Activated CD8-positive, alpha-beta memory T cell treated with anti-CD3 and anti-CD28 coated beads, Interleukin-2, amount 50 U/mL, for 1 hour (primary cell): ENCODE measurements around the gene GRID1.

Experiments used
- DNase-seq: peaks from one replicate; pipeline ENCODE4 v3.0.0-alpha.2; 2020; ENCODE audit errors: extremely low read depth

Gene GRID1

GRCh38 chr10:86370006-86370585 is 3.5 kb upstream of the GRID1 start:
- DNase-seq, result no peak

- no peak for DNase-seq
Observed at GRCh38 chr10:86368987-86369386, 2.4 kb upstream of the GRID1 start.

- no peak for DNase-seq
Observed at GRCh38 chr10:86368046-86368445, 1.5 kb upstream of the GRID1 start.

GRCh38 chr10:86367152-86367951 is 757 bp upstream of the GRID1 start:
- no peak for DNase-seq

GRCh38 chr10:86366902-86367151 is 232 bp upstream of the GRID1 start:
- no peak for DNase-seq

- DNase-seq, result no peak
Observed at GRCh38 chr10:86365346-86366032, 1.1 kb downstream of the GRID1 start.

DNA sequence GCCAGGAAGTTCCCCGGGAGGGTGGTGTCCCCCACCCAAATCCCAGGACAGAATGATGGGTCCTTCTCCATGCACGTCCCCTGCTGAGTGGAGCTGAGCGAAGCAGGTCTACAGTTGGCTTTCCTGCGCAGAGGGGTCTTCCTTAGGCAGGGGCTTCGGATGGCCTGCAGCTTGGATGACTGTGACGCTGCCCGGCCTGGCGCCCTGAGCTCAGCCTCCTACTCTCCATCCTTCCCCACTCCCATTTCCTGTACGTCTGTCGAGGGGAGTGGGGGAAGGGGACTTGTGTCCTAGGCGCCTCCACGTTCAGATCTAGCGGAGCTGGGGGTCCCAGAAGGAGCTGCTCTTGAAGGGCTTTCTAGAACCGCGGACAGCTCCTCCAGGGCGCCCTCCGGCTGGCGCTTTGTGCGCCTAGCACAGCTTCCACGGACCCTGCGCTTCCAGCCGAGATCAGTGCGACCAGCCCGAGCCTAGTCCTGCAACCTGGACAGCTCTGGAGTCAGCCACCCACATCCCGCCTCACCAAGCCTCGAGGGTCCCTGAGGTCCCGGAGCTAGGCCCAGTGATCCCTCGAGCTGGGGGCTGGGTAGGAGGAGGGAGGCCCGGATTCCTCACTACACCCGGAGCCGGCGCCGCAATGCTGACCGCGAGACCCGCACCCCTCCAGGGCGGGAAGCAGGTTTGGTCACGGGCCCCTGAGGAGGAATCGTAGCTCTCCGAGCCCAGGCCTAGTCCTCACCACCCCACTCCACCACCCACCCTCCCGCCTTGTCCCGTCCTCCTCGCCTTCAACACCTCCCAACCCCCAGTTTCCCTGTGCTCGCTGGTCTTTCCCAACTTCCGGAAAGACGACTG is 1.9 kb downstream of the GRID1 start:
- no peak for DNase-seq

DNA sequence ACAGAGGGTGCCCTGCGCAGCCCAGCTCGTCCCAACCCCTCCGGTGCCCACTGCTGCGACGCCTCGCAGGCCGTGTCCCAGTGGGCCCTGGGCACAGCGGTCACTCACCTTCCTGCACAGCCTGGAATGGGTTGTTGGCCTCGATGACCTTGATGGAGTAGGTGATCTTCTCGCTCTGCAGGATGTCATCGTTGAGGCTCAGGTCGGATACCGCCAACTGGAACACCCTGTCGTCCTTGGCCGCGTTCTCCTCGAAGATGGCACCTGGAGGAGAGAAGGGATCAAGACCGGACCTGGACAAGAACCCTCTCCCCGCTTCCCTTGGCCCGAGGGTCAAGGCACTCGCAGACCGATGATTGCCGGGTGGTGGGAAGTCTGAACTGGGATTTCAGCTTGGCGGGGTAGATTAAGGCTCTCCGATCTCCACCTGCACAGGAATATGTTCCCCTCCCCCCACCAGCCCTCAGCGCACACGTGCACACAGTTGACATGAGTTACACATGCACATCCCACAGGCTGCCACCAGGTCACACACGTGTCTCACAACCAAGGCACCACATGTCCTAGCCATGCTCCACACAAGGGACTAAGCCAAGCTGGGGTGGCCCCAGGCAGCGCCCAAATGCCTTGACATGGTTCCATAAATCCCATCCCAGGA is 2.6 kb downstream of the GRID1 start:
- no peak for DNase-seq

DNA sequence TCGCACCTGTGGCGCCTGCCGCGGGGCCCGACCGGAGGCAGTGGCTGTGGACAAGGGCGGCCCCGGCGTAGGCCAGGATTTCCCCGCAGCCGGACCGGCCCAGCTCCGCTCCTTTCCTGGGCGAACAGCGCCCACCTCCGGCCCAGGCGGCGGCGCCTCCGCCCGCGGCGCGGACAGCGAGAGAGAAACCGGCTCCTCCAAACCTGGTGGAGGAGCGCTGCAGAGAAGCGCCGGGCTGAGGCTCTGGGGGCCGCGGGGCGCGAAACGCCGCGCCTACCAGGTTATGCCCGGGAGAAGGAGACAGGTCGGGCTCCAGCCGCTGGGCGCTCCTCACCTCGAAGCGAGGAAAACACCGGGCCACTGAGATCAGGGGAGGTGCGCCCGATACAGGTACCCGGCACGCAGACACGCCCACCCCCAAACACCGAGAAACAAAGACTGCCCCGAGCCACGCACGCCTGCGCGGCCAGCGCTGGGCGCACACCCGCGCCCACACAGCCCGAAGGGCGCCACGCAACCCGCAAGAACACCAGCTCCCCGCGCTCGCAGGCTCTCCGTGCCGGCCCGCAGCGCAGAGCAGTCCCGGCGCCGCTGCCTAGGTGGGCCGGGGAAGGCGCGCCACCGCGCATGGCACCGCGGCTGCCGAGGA is 3.3 kb downstream of the GRID1 start:
- no peak for DNase-seq

- DNase-seq, result no peak
Observed at GRCh38 chr10:86362586-86363183, 3.9 kb downstream of the GRID1 start.

DNA sequence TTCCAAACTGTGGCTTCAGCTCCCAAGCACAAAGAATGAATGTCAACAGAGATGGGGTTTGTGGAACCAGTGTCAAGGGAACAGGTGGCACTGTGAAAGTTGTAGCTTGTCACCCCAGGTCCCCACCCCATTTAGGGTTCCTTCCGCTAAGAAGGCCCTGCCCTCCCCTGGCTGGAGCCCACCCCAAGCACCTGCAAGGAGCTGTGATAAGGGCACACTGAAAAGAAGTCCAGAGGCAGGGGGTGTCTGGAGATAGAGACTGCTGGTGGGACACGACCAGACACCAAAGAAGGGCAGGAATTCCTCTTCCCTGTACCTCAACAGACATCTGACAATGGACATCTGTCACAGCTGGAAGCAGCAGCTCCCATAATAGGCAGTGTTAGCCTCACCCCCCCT is 4.5 kb downstream of the GRID1 start:
- DNase-seq, result no peak

DNA sequence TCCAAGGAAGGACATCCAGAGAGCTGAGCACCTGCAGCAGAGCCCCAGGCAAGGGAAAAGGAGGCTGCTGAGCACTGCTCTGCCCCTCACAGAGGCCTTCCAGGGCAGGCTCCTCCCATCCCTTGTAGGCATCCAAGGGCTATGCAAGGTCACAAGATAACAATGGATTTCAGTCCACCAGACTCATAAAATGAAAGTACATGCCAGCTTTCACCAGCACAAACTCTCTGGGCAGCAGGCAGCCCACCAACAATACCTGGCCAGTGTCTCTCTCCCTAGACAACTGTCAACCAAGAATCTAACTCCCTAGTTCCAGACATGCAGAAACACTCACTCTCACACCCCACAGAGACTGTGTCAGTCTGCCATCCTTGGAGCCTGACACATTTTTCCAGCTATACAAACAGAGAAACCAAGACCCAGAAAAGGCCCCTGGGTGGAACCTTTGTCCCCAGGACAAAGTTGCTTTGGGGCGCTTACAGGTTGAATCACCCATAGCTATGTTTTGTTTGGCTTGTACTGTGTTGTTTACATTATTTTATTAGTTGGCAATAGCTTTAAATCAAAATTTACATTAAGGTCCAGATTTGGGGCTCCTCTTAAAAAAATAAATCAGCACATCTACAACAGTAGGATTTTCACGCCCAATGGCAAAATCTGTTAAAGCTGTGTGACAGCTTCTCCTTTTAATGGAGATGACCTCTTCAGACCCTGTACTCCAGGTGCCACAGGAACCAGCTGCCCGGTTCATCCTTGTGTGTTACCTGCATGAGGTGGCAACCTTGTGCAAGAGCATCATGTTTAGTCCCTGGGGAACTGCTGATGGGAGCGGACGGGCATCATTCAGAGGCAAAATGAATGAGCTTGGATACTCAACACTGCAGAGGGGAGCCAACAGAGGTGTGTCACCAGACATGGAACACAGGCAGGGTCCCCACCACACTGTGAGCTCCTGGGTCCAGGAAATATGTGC is 5.2 kb downstream of the GRID1 start:
- DNase-seq, result no peak

DNA sequence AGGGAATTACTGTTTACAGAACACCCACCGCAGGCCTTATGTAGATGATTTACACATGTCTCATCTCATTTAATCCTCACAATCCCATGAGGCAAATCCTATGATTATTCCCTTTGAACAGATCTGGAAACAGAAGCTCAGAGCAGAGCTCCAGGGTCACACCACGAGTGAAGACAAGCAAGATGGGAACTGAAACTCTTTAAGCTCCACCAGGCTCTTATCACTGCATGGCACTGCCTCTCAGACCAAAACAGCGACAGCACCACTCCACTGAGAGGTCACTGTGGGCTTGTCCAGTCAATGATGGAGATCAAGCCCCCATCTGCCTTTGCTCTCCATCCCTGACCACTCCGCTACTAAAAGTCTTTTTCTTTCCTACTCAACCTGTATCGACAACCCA is 5.9 kb downstream of the GRID1 start:
- no peak for DNase-seq

- DNase-seq, result no peak
Observed at GRCh38 chr10:86359954-86360353, 6.6 kb downstream of the GRID1 start.

DNA sequence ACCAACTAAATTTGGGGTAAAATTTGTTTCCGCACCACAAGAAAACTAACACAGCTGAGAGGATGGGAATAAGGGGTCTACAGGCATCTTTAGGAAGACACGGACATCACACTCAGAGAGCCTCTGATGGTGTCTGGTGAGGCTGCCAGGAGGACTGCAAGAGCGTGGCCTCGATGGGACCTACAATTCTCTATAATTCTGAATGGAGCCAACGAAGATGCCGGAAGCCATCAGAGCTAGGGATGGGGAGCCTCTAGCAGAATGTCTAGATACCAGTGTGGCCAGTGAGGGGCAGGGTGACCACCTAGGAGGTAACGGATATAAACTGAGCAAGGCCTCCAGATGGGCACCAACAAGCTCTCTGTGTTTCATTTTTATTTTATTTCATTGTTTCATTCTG is 7.5 kb downstream of the GRID1 start:
- DNase-seq, result no peak

- DNase-seq, result no peak
Observed at GRCh38 chr10:86357676-86358075, 8.9 kb downstream of the GRID1 start.

GRCh38 chr10:86357041-86357440 is 9.6 kb downstream of the GRID1 start:
- no peak for DNase-seq

DNA sequence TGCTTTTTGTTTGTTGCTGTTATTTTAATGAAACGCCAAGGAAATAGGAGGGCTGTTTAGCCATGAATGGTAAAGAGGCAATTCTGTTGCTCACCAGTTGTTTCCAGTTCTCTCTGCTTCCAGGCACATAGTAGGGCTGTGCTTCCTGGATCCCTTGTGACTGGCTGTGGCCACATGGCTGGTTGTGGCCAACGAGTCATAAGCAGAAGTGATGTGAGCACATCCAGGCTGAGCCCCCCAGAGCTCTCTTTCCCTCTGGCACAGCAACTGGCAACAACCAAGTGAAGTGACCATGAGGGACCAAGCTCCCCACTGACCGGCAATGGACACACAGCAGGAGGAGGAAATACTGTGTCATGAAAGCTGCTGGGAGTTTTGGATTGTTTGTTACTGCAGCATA is 10.3 kb downstream of the GRID1 start:
- DNase-seq, result no peak

- DNase-seq, result no peak
Observed at GRCh38 chr10:86355571-86356038, 11.0 kb downstream of the GRID1 start.
